NCI-H1417 treated with DMSO at 0.1 percent for 48 hours (cell line): ENCODE data around the gene SCRN2.

ENCODE experiments used
- DNase-seq: peaks from one replicate; lab custom pipeline; 2025; lab: John Stamatoyannopoulos, UW

SCRN2 gene

DNA sequence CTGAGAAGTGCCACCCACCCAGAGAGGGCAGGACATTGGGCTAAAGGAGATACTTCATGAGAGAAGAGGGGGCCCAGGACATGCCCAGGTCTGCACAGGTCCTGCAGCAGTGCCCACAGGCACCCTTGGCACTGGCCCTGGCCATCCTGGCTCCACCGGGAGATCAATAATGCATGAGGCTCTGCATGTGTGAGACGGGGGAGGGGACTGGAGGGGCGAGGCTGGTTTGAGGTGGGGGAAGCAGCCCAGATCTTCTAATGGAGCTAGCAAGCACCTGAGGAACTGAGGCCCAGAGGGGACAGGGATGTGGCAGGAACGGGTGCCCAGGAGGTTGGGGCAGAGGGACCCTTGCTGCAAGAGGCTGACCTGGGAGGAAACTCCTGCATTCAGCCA lies 20.0 kb downstream of the SCRN2 start:
- DNase-seq: no peak

DNA sequence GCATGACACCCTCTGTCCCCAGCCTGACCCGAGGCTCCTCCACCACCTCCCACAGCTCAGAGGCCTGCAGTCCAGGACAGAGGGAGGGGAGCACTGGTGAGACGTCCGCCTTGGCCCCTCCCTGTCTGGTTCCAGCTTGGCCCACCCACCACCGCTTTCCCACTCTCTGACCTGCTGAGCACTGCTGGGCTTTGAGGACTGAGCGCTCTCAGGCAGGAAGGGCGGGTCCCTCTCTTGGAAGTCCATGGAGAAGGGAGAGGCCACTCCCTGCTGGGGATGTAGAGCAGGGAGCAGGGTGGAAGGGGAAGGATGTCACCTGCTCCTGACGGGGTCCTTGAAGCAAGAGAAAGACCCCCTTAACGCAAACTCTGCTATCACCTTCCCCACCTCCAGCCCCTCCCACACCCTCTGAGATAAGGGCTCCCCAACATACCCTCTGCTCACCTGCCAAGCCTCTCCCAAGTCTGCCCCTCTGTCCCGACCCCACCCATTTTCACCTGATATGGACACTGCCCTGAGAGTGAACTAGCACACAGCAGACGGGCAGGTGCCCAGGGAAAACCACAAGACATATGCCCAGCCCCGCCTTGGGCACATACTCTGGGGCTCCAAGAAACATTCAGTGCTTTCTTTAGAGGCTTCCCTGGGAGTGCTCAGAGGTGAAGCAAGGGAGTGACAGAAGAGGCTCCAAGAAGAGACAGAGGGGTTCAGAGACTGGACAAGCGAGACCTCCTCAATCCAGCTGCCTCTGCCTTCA lies 20.9 kb downstream of the SCRN2 start:
- DNase-seq: no peak

DNA sequence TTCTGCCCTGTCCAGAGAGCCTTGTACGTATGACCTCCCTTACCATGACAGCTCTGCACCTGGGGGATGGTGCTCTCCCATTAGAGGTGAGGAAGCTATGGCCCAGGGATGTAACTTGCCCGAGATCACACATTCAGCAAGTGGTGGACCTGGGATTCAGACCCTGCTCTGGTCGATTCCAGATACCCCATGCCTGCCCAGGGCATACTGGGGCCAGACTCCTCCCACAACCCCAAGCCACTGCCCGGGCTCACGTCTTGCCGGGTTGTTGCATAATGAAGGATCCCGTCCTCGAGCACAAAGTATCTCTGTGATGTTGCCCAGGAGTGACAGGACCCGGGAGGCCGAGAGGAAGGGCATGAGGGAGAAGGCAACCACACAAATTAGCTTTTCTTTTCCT lies 21.6 kb downstream of the SCRN2 start:
- DNase-seq: no peak

DNA sequence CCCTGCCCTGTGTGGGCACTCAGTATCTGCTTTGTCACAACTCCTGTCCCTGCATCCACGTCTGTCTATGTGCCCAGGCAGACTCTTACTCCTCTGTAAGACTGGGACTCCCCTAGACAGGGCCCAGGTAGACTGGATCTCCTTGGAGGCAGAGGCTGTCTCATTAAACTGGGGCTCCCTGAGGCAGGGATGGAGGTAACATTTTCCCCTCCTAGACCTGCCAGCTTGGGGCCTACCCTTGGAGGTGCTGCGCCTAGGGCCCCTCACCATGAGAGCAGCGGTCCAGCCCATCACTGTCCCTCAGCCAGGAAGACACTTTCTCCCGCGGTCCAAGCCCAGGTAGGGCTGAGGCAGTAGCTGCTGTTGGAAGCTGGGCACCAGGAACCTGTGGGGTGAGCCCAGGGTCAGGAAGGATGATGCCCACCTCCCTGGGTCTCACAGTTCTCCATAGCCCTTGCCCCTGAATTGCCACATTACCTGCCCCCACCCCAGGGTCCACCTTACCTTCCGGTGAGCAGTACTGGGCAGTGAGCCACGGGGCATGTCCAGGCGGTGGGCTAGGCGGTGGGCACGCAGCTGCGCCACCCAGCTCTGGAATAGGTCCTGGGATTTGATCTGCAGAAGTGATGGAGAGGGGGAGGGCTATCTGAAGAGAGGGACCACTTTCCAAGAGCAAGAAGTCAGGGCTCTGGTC lies 22.9 kb downstream of the SCRN2 start:
- DNase-seq: no peak

DNA sequence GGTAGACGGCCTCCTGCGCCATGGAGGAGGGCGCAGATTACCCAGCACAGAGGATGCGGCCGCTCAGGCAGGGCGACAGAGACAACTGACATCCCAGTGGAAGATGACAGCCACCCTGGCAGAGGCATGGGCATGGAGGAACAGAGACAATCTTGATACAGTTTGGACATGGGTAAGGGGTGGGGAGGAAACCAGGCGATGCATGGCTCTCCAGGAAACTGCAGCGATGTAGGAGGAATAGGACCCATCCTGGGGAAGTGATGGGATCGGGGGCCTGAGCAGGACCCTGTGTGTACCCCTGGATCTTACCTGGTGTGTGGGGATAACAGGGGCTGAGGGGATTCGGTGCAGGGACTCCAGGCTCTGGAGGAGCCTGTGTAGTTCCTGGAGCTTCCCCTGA lies 24.1 kb downstream of the SCRN2 start:
- no peak for DNase-seq

DNA sequence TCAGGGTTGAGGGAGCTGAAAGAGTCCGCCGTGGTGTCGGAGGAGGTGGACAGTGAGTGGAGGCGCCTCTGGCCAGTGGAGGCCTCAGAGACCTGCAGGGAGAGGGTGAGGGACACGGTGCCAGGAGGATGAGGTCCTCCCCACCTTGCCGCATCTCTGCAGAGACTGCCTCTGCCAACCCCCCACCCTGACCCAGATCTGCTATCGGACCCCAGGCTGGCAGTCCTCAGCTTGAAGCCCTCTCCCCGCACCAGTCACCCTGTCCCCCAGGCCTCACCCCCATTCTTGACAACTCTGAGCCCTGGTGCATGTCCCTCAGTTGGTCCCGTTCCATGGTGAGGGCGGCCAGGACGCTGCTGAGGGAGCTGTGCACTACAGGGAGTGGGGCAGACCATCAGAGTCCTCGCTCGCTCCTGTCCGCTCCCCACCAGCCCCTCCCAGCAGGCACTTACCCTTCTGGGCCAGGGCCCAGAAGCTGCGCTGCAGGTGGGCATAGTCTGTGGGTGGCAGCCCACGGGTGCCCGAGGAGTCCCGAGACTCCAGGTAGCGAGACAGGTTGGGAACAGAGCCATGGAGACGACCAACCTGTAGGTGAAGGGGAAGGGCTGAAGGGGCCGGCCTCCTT lies 24.9 kb downstream of the SCRN2 start:
- no peak for DNase-seq

DNA sequence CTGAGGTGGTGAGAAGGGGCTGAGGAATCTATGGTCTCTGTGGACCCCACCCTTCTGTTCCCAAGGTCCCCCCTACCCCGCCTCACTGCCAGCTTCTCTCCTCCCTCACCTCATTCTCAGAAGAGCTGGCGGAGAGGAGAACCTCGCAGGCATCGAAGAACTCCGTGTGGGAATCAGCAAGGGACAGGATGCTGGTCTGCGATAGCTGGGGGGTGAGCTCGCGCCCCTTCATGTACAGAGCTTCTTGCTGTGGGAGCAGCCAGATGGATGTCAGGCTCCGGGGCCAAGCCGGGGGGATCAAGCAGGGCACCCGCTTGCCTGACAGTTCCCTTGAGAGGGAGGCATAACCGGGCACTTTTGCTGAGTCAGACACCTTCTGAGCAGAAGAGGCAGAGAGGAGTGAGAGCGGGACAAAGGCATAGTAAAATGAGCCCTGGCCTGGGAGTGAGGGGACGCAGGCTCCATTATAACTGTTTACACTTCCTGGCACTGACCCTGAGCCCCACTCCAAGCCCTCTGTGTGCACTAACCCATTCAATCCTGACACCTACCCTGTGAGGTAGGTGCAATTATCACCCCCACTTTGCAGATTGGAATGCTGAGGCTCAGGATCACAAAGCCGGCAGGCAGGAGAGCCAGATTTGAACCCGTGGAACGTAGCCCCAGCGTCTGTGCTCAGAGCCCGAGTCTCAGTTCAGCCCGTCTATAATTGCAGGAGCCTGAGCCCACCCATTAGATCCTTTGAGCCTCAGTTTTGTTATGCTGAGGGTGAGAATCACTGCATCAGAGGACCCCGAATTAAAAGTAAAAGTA lies 25.8 kb downstream of the SCRN2 start:
- DNase-seq: no peak

DNA sequence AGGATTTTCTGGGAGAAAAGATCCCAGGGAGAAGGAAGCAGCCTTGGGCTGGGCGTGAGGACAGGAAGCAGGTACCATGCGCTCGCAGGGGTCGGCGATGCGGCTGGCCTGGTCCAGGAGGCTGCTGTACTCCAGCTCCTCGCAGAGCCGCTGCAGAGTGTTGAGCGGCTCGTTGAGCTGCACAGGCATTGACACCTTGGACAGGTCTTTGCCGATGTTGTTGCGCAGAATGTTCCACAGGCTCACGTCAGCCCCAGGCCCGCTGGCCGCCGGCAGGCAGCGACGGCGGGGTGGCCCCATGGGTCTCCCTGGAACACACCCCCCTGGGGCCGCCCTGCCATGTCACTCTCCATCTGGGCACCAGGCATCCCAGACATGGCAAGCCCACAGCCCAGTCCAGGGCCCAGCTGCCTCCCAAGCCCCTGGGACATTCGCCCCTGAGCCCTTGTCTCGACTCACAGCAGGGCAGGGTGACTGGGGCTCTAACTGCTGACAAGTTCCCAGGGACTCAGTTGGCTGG lies 27.5 kb downstream of the SCRN2 start:
- no peak for DNase-seq

DNA sequence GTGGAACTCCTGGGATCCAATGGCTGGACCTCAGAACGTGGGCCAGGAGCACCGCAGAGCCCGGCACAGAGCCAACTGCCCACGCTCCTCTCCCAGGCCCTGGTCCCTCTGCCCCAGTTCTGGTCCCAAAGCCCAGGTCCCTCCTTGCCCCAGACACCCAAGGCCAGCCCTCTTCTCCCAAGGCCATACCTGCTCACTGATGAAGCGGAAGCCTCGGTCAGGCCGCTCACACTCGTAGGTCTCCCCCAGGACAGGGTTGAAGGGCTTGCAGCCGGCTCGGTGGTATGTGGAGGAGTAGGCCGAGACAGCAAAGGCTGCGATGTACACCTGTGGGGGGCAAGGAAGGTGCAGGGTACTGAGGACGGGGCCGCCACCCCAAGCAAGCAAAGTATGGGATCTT lies 28.0 kb downstream of the SCRN2 start:
- no peak for DNase-seq

DNA sequence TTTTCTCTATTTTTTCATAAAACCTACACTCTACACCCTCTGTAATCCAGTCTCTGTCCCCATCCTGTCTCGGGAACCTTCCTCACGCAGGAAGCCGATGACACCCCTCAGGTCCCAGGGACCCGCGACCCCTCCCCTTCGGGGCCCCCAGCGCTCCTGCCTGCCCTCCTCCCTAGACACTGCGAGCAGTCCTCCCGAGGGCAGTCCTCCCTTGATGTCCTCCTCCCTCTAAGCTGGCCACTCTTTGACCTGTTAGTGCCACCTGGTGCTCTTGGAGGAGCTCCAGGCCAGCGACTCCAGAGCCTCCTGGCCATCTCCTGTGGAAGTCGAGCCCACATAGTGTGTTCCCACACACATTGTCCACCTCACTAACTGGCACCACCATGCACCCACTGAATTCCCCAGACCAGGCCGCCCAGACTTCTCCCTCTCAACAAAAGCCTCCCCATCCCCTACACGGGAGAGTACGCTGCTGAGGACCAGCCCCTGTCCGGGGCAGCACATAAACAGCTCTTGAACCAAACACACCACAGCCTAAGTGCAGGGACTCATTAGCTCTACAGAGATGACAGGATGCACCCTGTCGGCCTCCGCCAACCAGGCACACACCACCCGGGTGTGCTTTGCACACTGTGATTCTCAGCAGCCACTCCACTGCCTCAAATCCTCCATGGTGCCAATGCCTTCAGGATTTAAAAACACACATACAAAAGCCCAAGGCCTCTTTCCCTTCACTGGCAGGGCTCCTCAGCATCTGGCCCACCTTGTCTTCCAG lies 28.7 kb downstream of the SCRN2 start:
- no peak for DNase-seq

DNA sequence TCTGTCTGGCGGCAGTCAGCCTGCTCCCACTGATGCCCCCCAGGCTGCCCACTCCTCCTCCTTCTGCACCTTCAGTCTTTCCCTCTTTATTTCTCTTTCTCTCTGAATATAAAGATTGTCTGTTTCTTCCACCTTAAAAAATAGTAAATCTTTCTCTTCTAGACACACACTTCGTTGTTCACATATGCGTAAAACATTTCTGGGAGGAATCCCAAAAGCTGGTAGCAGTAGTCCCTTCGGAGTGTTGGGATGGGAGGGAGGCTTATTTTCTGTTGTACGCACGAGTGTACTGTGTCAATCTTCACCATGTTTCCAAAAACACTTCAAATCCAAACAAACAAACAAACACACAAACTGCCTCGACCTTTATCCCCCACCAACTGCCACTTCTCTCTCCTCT lies 29.4 kb downstream of the SCRN2 start:
- no peak for DNase-seq

DNA sequence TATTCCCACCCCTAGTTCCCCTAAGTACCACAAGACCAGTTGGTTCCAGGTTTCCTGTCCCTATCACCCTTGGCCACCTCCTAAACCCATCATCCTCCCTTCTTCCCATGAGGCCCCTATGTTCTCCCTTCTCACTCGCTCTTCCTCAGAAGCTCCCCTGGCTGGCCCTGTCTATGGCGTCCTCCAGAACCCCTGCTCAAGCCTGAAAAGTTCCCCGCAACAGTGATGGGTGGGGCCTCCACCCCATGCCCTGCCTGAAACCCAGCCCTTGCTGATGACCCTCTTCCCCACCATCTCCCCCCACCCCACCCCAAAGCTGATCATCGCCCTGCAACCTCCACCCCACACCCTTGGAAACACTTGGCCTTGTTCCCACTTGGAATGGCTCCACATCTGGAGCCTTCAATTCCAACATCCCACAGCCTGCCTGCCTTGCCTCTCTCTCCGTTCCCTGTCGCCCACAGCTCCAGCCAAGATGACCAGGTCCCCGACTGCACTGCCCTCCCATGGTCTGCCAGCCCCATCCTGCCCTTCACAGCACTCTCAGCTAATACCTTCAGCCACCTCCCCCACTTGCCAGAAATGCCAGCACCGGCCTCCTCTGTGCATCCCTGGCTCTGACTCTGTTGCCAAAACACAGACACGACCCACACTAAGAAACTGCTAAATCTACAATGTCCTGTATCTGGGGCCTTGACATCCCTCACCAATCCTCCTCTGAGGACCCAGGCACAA lies 30.0 kb downstream of the SCRN2 start:
- DNase-seq: no peak

DNA sequence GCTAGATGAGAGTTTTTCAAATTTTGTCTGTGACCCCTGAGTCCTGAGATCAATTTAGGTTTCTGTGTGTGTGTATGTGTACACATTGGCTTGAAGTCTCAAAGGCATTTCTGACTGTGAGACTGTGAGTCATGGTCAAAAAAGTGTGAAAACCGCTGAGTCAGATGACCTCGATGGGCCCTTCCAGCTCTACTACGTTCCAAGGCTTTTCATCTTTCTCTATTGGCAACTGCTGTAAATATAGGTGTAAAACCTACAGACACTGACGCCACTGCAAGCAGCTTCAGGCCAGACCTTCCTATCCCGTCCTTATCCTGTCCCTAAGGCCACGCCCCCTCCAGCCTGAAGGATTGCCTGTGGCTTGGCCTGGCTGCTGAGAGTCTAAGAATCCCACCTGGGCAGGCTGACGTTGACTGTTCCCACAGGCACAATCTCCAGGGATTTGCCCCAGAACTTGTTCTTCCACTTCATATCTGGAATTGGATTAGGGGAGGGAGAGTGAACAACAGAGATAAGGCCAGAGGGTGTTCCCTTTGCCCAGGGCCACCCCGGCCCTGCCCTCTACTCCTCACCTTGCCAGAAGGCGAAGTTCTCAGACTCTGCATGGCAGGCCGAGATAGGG lies 30.8 kb downstream of the SCRN2 start:
- no peak for DNase-seq

DNA sequence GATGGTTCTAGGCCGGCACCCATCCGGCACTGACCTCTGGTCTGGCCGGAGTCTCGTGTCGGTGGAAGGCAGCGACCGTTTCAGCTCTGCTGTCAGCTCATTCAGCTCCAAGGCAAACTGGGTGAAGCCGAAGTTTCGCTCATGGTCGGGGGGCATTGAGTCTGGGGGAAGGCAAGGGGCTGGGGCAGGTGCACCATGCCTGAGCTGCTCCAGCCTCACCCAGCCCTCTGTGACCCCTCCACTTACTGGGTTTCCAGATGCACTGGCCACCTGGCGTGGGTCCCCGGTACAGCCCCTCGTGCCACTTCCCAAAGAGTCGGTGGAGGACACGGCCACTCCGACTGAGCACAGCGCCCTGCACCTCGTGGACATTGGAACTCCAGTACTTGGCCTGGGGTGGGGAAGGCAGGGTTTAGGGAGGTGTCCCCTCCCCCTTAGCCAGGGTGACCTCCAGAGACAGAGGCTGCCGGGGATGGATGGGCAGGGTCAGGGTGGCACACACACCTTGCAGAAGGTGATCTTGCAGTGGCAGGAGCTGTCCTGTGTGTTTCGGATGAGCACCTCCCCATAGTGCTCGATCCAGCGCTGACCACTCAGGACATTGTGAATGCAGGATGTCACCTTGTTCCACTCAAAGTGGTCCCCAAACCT lies 32.1 kb downstream of the SCRN2 start:
- no peak for DNase-seq

DNA sequence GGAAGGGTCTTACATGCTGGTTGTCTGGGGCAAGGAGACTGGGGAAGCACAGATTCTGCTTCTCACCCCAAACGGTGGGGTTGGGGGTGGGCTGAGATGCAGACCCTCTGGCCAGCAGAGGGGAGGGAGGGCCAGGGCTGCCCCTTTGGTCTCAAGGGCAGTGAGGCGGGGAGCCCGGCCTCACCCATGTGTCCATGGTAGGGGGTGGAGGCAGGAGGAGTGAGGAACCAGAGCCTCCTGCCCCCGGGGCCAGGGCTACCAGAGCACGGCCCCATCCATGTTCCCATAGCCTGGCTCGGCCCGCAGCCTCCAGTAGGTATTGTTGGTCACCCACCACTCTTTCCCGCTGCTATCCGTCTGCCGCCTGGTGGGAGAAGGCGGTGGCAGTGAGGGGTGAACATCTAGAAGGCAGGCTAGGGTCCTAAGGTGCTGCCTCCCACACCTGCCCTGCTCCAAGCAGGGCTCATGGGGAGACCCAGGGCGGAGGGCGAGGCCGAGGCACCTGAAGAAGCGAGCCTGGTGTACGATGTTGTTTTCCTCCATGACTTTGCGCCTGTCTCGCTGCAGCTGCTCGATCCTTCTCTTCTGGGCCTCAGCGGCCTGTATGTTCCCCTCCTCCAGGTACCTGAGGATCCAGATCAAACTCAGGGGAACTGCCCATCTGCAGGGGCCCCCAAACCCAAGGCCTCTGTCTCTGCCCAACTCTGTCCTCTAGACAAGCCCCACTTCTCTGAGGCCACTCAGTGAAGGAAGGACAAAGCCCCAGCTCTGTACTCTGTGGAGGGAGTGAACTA lies 32.8 kb downstream of the SCRN2 start:
- DNase-seq: no peak

DNA sequence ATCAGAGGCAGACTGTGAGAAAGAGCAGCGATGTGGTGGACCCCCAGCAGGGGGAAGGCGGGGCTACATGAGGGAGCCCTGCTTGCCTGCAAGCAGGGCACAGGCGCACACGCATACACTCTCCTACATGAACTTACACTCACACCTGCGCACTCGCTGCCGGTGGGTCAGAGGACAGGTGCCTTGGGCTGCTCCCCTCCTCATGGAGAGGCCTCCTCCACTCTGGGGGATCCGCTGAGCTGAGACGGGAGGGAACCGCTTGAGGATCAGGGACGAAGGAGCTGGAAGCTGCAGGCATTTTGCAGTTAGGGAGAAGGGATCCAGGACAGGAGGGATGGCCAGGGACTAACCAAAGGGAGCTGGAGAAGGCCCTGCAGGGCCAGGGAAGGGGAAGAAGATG lies 33.7 kb downstream of the SCRN2 start:
- no peak for DNase-seq

DNA sequence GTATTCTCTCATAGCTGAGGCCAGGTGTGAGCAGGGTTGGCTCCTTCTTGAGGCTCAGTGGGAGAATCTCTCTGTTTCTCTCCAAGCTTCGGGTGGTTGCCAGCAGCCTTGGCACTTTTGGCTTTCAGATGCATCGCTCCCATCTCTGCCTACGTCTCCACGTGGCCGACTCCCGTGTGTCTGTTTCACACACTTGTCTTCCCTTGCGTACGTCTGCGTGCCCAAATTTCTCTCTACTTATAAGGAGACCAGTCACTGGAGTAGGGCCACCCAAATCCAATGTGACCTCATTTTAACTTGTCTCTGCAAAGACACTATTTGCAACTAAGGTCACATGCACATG lies 34.2 kb downstream of the SCRN2 start:
- no peak for DNase-seq

DNA sequence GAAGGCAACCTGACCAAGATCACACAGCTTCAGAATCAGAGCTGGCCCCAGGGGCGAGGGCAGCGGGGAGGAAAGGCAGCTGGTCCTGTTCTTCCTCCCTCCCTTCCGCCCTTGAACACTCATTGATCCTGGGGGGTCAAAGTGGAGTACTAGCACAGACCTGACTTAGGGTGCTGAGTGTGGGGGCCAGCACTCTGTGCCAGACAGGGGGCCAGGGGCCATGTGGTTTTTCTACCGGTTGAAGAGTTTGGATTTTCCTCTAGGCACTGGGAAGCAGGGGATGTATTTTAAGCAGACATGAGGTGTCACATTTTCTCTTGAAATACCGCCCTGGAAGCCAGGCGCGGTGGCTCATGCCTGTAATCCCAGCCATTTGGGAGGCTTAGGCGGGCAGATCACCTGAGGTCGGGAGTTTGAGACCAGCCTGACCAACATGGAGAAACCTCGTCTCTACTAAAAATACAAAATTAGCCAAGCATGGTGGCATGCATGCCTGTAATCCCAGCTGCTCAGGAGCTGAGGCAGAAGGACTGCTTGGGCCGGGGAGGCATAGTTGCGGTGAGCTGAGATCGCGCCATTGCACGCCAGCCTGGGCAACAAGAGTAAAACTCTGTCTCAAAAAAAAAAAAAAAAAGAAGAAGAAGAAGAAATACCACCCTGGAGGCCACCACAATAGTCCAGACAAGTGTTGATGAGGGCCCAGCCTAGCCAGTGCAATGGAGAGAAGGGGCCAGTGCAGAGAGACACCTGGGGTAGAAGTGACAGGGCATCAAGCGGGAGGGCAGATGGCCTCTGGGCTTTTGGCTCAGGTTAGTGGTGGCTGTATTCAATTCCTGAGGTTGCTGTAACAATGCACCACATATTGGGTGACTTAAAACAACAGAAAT lies 34.8 kb downstream of the SCRN2 start:
- no peak for DNase-seq
